Fibroblast of lung (primary cell): ENCODE measurements around the gene FAM3B. TPM values are rescaled to one million over a fixed set of nuclear protein-coding genes. Genes with fewer than 3 reads are reported as not detected.
"Not testable (repeated sequence)": the region's sequence is repeated elsewhere in the genome, so short reads cannot be mapped to it uniquely, and the experiment has no call there.

Experiments used
- DNase-seq, 2 donors: peaks; one replicate each; pipeline versions ENCODE4 v3.0.0 to v3.0.0-alpha.2; 2010; ENCODE audit warnings: low read depth in 2 of 2
- H2AFZ ChIP-seq: 2 replicates; pipeline ENCODE4 v1.5.1; 2012; ENCODE audit warnings: low read length, control low read depth, inconsistent platforms
- H3K27ac ChIP-seq: 2 replicates; pipeline ENCODE4 v1.5.1; 2011; ENCODE audit warnings: low read length, control low read depth; ENCODE audit not compliant: insufficient read depth
- H3K27me3 ChIP-seq: 2 replicates; pipeline ENCODE4 v1.5.1; 2011; ENCODE audit warnings: mild to moderate bottlenecking, low read length; ENCODE audit not compliant: control insufficient read depth, insufficient read depth
- H3K36me3 ChIP-seq: 2 replicates; pipeline ENCODE4 v1.5.1; 2011; ENCODE audit warnings: low read length; ENCODE audit not compliant: control insufficient read depth, insufficient read depth
- H3K4me1 ChIP-seq: 2 replicates; pipeline ENCODE4 v1.5.1; 2011; ENCODE audit warnings: low read length; ENCODE audit not compliant: control insufficient read depth, insufficient read depth; ENCODE audit errors: extremely low read depth
- H3K4me2 ChIP-seq: 2 replicates; pipeline ENCODE4 v1.5.1; 2011; ENCODE audit warnings: low read length, control low read depth; ENCODE audit not compliant: insufficient read depth; ENCODE audit errors: extremely low read depth
- H3K4me3 ChIP-seq, 4 experiments: fragments of 200-600 bp in 1 of 4; sonication (generic) in 1 of 4; replicated peaks in 1 of 4; 2 replicates each; pipeline ENCODE4 v1.5.1; 2011 to 2016; ENCODE audit warnings: low read length in 4 of 4, low read depth in 3 of 4, mild to moderate bottlenecking in 3 of 4, control low read depth in 2 of 4, inconsistent platforms in 1 of 4, mixed read lengths in 1 of 4; ENCODE audit not compliant: insufficient read depth in 1 of 4; ENCODE audit errors: control extremely low read depth in 1 of 4
- H3K79me2 ChIP-seq: 2 replicates; pipeline ENCODE4 v1.5.1; 2012; ENCODE audit warnings: mild to moderate bottlenecking, low read length, inconsistent platforms; ENCODE audit not compliant: control insufficient read depth, insufficient read depth
- H3K9ac ChIP-seq: 2 replicates; pipeline ENCODE4 v1.5.1; 2011; ENCODE audit warnings: mild to moderate bottlenecking, low read length, control low read depth; ENCODE audit not compliant: insufficient read depth
- H3K9me3 ChIP-seq: 2 replicates; pipeline ENCODE4 v1.5.1; 2012; ENCODE audit warnings: low read depth, low read length; ENCODE audit not compliant: control insufficient read depth, insufficient read depth
- H4K20me1 ChIP-seq: 2 replicates; pipeline ENCODE4 v1.5.1; 2011; ENCODE audit warnings: low read length; ENCODE audit not compliant: control insufficient read depth, insufficient read depth; ENCODE audit errors: extremely low read depth
- CTCF ChIP-seq, 2 donors: IDR thresholded peaks in 1 of 2; conservative IDR thresholded peaks in 1 of 2; 1 replicate in 1 of 2; 2 replicates in 1 of 2; pipeline ENCODE4 v1.5.1; 2011 to 2012; ENCODE audit warnings: low read length in 2 of 2, control low read depth in 1 of 2, inconsistent platforms in 1 of 2, low read depth in 1 of 2, mild to moderate bottlenecking in 1 of 2
- EZH2 ChIP-seq: IDR thresholded peaks from 2 replicates; pipeline ENCODE4 v1.5.1; 2012; ENCODE audit warnings: low read length, control low read depth, mild to moderate bottlenecking; ENCODE audit errors: missing control alignments
- polyA plus RNA-seq, 2 donors: library from polyadenylated mRNA; depleted of rRNA in 1 of 2; stranded (reverse) in 1 of 2; unstranded in 1 of 2; fragments of >200 nt; gene quantifications; 2 replicates each; pipeline ENCODE4 v1.2.1, GENCODE V29; 2011 to 2012; ENCODE audit warnings: missing spikeins in 1 of 2
- total RNA-seq: library from RNA; depleted of rRNA; stranded (reverse); fragments of >200 nt; gene quantifications from 2 replicates; pipeline ENCODE4 v1.2.1, GENCODE V29; 2014

FAM3B gene
- total and polyA plus RNA-seq, 2 donors (not counting 1 experiment from before 2014, with no cell fraction given) = not detected

- no peak for TF ChIP-seq CTCF (conservative IDR thresholded peaks at IDR 0.05 in 1 of 2, IDR thresholded peaks at IDR 0.05 in 1 of 2; ENCODE audit: low read depth in 1 of 2, low read length in 2 of 2)
- TF ChIP-seq EZH2 = no peak
- H3K27me3 ChIP-seq = no peaks in the 10 kb centered on the region
- H3K27ac ChIP-seq = no peak overlapping the region
- H2AFZ ChIP-seq = no peak overlapping the region
- H3K79me2 ChIP-seq = no peaks in the 10 kb centered on the region
- no peaks in the 10 kb centered on the region for H3K36me3 ChIP-seq
- no peak overlapping the region for H3K4me3 ChIP-seq
- H3K9ac ChIP-seq = no peak overlapping the region
- H3K4me1 ChIP-seq = no peaks in the 10 kb centered on the region
- H3K9me3 ChIP-seq = no peaks in the 10 kb centered on the region
- H3K4me2 ChIP-seq = no peak overlapping the region
- H4K20me1 ChIP-seq = no peaks in the 10 kb centered on the region
- no peak for DNase-seq
Measured at GRCh38 chr21:41302976-41303375, 13.6 kb upstream of the FAM3B start.

GRCh38 chr21:41304068-41304720 is 12.4 kb upstream of the FAM3B start:
- DNase-seq = no peak
- Histone ChIP-seq H2AFZ (no peak overlapping the region), H3K27ac (no peak overlapping the region), H3K4me3 (no peak overlapping the region), H3K27me3 (no peaks in the 10 kb centered on the region), H4K20me1 (no peaks in the 10 kb centered on the region), H3K9me3 (no peaks in the 10 kb centered on the region), H3K36me3 (no peaks in the 10 kb centered on the region), H3K9ac (no peak overlapping the region), H3K4me1 (no peaks in the 10 kb centered on the region), H3K4me2 (no peak overlapping the region), H3K79me2 (no peaks in the 10 kb centered on the region)
- no peak for TF ChIP-seq EZH2
- TF ChIP-seq CTCF (conservative IDR thresholded peaks at IDR 0.05 in 1 of 2, IDR thresholded peaks at IDR 0.05 in 1 of 2; ENCODE audit: low read depth in 1 of 2, low read length in 2 of 2) = no peak

- Histone ChIP-seq H3K9me3 (no peaks in the 10 kb centered on the region), H3K27me3 (no peaks in the 10 kb centered on the region), H4K20me1 (no peaks in the 10 kb centered on the region), H3K36me3 (no peaks in the 10 kb centered on the region), H3K79me2 (no peaks in the 10 kb centered on the region), H3K4me3 (no peak overlapping the region), H3K27ac (no peak overlapping the region), H3K9ac (no peak overlapping the region), H3K4me2 (no peak overlapping the region), H2AFZ (no peak overlapping the region), H3K4me1 (no peaks in the 10 kb centered on the region)
- no peak for TF ChIP-seq EZH2
- TF ChIP-seq CTCF (conservative IDR thresholded peaks at IDR 0.05 in 1 of 2, IDR thresholded peaks at IDR 0.05 in 1 of 2; ENCODE audit: low read depth in 1 of 2, low read length in 2 of 2) = no peak
- DNase-seq = no peak
Measured at GRCh38 chr21:41307219-41307618, 9.4 kb upstream of the FAM3B start.

GRCh38 chr21:41313285-41314164 is 3.1 kb upstream of the FAM3B start:
- H3K9me3 ChIP-seq, H3K27ac ChIP-seq, H3K79me2 ChIP-seq, H2AFZ ChIP-seq, H3K4me2 ChIP-seq, H3K4me3 ChIP-seq, H4K20me1 ChIP-seq, H3K4me1 ChIP-seq, H3K36me3 ChIP-seq, DNase-seq, H3K27me3 ChIP-seq, H3K9ac ChIP-seq: not testable (repeated sequence)
